KOPT-K1 (cell line): Measurements from ENCODE around the gene BIVM.

Experiments
- H3K27ac ChIP-seq: fragments of 200-600 bp; sonication (generic); 2 replicates; pipeline ENCODE4 v1.5.1; 2016; ENCODE audit warnings: antibody characterized with exemption, mild to moderate bottlenecking, low read depth, low read length; ENCODE audit not compliant: poor library complexity, severe bottlenecking
- H3K36me3 ChIP-seq: fragments of 200-600 bp; sonication (generic); 2 replicates; pipeline ENCODE4 v1.5.1; 2017; ENCODE audit warnings: antibody characterized with exemption, mild to moderate bottlenecking, low read length, moderate library complexity; ENCODE audit not compliant: insufficient read depth
- H3K9me3 ChIP-seq: fragments of 200-600 bp; sonication (generic); 2 replicates; pipeline ENCODE4 v1.5.1; 2017; ENCODE audit warnings: antibody characterized with exemption, low read length, mild to moderate bottlenecking; ENCODE audit not compliant: insufficient read depth, poor library complexity, severe bottlenecking

The BIVM gene, protein sequence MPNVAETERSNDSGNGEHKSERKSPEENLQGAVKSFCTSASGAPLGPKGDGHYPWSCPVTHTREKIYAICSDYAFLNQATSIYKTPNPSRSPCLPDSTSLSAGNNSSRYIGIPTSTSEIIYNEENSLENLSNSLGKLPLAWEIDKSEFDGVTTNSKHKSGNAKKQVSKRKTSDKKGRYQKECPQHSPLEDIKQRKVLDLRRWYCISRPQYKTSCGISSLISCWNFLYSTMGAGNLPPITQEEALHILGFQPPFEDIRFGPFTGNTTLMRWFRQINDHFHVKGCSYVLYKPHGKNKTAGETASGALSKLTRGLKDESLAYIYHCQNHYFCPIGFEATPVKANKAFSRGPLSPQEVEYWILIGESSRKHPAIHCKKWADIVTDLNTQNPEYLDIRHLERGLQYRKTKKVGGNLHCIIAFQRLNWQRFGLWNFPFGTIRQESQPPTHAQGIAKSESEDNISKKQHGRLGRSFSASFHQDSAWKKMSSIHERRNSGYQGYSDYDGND

GRCh38 chr13:102798581-102799425, at the start of gene BIVM, which contains the start of gene POGLUT2:
Gene BIVM, plus strand, starts transcription at chr13:102799119. Its CDS starts 8,149 bp downstream, at chr13:102807268.
Gene POGLUT2, minus strand, starts transcription at chr13:102798976. Its CDS starts 306 bp downstream, at chr13:102798670.
- Histone ChIP-seq H3K27ac (peak within 1 kb of the TSS; percentile 61), H3K9me3 (peaks cover 7% of the 10 kb centered on the region), H3K36me3 (no peaks in the 10 kb centered on the region)

DNA sequence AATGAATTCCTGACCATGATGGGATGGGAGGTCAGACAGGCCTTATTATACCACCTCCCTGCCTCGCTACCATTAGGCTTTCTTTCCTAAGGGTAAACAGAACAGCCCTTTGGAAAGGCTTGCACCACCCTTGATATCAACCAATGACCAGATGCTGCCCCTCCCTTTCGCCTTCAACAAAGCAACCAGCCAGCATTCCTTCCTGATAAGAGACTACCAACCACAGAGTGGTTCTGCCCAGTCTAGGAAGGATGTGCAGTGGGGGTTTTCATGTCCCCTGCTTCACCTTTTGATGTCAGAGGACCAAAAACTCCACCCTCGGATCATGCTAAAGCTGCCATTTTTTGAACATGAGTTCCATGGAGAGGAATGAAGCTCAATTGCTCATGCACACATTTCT, 47.0 kb upstream of the BIVM start:
- Histone ChIP-seq H3K36me3 (no peaks in the 10 kb centered on the region), H3K9me3 (peaks cover 20% of the 10 kb centered on the region), H3K27ac (no peak overlapping the region)

DNA sequence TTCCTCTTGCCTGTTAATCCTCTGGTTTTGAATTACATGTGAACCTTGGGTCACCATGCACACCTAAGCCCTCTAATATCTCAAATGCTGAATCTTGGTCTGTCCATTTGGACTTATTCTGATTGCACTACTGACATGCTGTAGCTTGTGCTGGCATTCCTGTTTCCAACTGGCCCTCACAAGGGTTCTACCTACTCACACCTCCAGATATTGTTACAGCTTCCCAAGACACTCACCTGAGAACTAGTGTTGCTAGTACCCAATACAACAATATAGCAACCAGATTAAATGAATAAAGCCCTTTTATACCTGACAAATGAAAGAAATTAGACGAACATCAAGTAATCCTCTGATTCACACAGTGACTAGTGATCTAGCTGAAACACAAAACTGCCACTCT, 41.9 kb upstream of the BIVM start:
- peaks cover 1% of the 10 kb centered on the region for H3K9me3 ChIP-seq
- H3K27ac ChIP-seq = no peak overlapping the region
- no peaks in the 10 kb centered on the region for H3K36me3 ChIP-seq

DNA sequence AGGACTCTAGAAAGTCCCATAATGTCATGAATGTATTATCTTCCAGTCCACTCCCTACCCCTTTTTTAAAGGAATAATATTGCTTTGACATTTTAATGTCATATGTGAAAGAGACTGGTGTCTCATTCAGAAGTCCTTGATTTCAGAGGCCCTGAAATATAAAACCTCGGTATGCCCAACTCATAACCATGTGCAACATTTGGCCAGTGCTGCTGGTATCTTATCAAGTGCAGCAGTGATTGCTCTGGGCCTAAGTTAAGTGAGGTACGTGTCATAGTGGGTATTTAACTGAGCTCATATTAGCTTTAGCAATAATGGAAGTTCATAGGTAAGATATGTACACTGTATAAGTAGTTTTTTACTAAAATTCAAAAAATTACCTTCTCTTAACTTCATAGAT, 40.1 kb upstream of the BIVM start:
- no peak overlapping the region for H3K27ac ChIP-seq

DNA sequence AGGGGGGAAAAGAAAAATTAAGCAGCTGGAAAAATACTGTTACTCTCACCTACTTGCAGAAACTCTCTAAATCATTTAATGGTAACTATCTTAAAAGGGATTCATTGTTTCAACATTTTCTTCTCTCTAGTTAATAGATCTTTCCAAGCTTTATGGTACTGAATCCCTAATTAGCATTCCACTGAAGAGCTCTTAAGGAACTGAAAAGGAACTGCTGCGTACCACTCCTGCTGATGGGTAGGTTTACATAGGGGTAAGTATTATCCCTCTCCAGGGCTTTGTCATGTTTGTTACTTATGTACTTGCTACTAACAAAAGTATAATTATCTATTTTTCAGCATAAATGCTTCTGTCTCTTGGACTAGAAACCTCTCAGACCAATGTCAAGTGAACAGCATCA, 37.8 kb upstream of the BIVM start:
- Histone ChIP-seq H3K27ac (no peak overlapping the region), H3K9me3 (no peaks in the 10 kb centered on the region), H3K36me3 (peaks cover 7% of the 10 kb centered on the region)

More for the DNA sequence above, 40.1 kb upstream of the BIVM start:
- no peaks in the 10 kb centered on the region for H3K9me3 ChIP-seq
- no peaks in the 10 kb centered on the region for H3K36me3 ChIP-seq

DNA sequence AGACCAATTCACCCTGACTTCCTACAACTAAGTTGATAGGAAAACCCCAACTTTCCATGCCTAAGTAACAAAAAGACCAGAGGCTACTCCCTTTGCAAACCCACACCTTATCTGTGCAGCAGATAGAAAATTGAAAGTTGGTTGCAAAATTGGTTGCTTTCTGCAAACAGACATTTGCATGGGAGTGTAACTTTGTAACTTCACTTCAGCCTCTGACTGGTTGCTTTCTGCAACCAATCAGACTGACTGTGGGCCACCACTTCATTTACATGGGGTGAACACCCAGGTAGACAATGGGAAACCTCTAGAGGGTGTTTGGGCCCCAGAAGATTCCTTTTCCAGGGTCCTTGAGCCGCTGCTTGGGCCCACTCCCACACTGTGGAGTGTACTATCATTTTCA, 35.2 kb upstream of the BIVM start:
- H3K27ac ChIP-seq = no peak overlapping the region
- no peaks in the 10 kb centered on the region for H3K9me3 ChIP-seq
- peaks cover 33% of the 10 kb centered on the region for H3K36me3 ChIP-seq

GRCh38 chr13:102768909-102769308, 30.0 kb upstream of the BIVM start:
- Histone ChIP-seq H3K36me3 (peaks cover 37% of the 10 kb centered on the region), H3K27ac (no peak overlapping the region), H3K9me3 (no peaks in the 10 kb centered on the region)

GRCh38 chr13:102769679-102770078, 29.2 kb upstream of the BIVM start:
- Histone ChIP-seq H3K36me3 (peaks cover 37% of the 10 kb centered on the region), H3K27ac (no peak overlapping the region), H3K9me3 (no peaks in the 10 kb centered on the region)

- Histone ChIP-seq H3K27ac (no peak overlapping the region), H3K36me3 (peaks cover 36% of the 10 kb centered on the region), H3K9me3 (no peaks in the 10 kb centered on the region)
Observed at GRCh38 chr13:102770435-102770834, 28.5 kb upstream of the BIVM start.

GRCh38 chr13:102771298-102772041, 27.4 kb upstream of the BIVM start:
- Histone ChIP-seq H3K9me3 (no peaks in the 10 kb centered on the region), H3K27ac (no peak overlapping the region), H3K36me3 (peaks cover 25% of the 10 kb centered on the region)

- H3K9me3 ChIP-seq = no peaks in the 10 kb centered on the region
- no peak overlapping the region for H3K27ac ChIP-seq
- H3K36me3 ChIP-seq = peaks cover 20% of the 10 kb centered on the region
Observed at GRCh38 chr13:102772042-102772425, 26.9 kb upstream of the BIVM start.

GRCh38 chr13:102773441-102774213, 25.3 kb upstream of the BIVM start, which contains the start of gene TEX30:
Gene TEX30, minus strand, starts transcription at chr13:102773786. Its CDS starts 3,760 bp downstream, at chr13:102770026.
- Histone ChIP-seq H3K9me3 (no peaks in the 10 kb centered on the region), H3K36me3 (0 out of 2 replicates have a peak, but pooled peaks cover 4% of the 10 kb centered on the region), H3K27ac (peak within 1 kb of the TSS; percentile 79)

- Histone ChIP-seq H3K9me3 (no peaks in the 10 kb centered on the region), H3K27ac (peak overlapping the region; percentile 79), H3K36me3 (0 out of 2 replicates have a peak, but pooled peaks cover 4% of the 10 kb centered on the region)
Observed at GRCh38 chr13:102774214-102774568, 24.7 kb upstream of the BIVM start.
